ENCODE measurements around the gene CLNS1A.
A peak's percentile ranks its signal among the peaks of the same experiment; 100 is the strongest.

Gene CLNS1A

DNA sequence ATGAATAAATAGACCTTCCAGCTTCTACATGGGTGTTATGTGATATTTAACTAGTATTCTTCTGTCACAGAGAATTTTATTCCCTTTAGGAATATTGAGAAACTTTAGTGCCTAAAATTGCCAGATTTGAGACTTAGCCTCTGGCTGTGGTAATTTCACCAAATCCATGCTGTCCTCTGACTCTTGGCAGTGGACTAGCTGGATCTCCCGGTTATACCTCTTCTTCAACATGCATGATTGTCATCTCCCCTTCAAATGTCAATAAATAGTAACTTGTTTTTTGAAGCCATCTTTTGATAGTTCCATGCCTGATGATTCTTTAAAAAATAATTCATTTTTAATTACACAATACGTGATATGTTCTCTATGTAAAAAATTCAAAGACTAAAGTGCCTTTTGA, 39.4 kb downstream of the CLNS1A start:
- no peak overlapping the region for H3K4me3 ChIP-seq (ENCODE audit: low read depth, low read length)
- in situ Hi-C loops (cut with HindIII; ENCODE audit: low sequenced_read_pairs): no loop called here
- TF ChIP-seq, protein P1, sequence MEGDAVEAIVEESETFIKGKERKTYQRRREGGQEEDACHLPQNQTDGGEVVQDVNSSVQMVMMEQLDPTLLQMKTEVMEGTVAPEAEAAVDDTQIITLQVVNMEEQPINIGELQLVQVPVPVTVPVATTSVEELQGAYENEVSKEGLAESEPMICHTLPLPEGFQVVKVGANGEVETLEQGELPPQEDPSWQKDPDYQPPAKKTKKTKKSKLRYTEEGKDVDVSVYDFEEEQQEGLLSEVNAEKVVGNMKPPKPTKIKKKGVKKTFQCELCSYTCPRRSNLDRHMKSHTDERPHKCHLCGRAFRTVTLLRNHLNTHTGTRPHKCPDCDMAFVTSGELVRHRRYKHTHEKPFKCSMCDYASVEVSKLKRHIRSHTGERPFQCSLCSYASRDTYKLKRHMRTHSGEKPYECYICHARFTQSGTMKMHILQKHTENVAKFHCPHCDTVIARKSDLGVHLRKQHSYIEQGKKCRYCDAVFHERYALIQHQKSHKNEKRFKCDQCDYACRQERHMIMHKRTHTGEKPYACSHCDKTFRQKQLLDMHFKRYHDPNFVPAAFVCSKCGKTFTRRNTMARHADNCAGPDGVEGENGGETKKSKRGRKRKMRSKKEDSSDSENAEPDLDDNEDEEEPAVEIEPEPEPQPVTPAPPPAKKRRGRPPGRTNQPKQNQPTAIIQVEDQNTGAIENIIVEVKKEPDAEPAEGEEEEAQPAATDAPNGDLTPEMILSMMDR (IDR thresholded peaks at IDR 0.05; ENCODE audit: low read depth, low read length): no peak
- no peak for DNase-seq (ENCODE audit: low read depth, low spot score)

DNA sequence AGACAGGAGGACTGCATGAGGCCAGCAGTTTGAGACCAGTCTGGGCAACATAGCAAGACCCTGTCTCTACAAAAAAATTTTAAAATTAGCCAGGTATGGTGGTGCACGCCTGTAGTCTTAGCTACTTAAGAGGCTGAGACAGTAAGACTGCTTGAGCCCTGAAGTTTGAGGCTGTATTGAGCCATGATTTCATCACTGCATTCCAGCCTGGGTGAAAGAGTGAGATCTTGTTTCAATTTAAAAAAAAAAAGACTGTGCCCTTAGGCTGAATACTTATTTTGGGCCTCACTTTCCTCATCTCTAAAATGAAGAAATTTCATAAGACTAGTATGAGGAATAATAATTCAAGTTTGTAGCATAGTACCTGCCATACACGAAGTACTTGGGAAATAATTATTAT, 41.0 kb downstream of the CLNS1A start:
- TF ChIP-seq, protein P1 (IDR thresholded peaks at IDR 0.05; ENCODE audit: low read depth, low read length): no peak
- in situ Hi-C loops (cut with HindIII; ENCODE audit: low sequenced_read_pairs): no loop called here
- DNase-seq (ENCODE audit: low read depth, low spot score): peak; percentile 39
- no peak overlapping the region for H3K4me3 ChIP-seq (ENCODE audit: low read depth, low read length)

DNA sequence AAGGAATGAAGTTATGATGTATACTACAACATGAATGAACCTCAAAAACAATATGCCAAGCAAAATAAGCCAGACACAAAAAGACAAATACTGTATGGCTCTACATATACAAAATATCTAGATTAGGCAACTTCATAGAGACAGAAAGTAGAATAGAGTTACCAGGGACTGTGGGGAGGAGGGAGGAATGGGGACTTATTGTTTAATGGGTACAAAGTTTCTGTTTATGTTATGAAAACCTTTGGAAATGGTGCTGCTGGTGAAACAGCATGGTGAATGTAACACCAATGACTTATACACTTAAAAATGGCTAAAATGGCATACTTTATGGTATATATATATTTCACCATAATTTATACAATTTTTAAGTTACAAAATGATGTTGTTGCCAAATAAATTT, 43.7 kb downstream of the CLNS1A start:
- DNase-seq (ENCODE audit: low read depth, low spot score): no peak
- H3K4me3 ChIP-seq (ENCODE audit: low read depth, low read length): no peak overlapping the region
- in situ Hi-C loops (cut with HindIII; ENCODE audit: low sequenced_read_pairs): no loop called here
- TF ChIP-seq, protein P1 (IDR thresholded peaks at IDR 0.05; ENCODE audit: low read depth, low read length): no peak

DNA sequence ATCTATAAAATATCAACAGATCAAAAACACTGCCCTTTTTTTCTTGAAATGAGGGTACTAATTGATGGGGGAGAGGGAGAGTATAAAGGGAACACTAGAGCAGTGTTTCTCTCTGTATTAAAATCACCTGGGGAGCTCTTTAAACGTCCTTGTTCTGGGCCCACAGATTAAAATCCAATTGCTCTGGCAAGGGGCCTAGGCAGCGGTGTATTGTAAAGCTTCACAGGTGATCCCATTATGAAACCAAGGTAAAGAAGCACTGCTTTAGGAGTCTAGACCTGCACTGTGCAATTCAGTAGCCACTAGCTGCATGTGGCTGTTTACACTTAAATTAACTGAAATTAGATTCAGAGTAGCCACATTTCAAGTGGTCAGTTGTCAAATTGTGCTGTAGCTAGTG, 44.9 kb downstream of the CLNS1A start:
- in situ Hi-C loops (cut with HindIII; ENCODE audit: low sequenced_read_pairs): no loop called here
- TF ChIP-seq, protein P1 (IDR thresholded peaks at IDR 0.05; ENCODE audit: low read depth, low read length): no peak
- no peak for DNase-seq (ENCODE audit: low read depth, low spot score)
- H3K4me3 ChIP-seq (ENCODE audit: low read depth, low read length): no peak overlapping the region

DNA sequence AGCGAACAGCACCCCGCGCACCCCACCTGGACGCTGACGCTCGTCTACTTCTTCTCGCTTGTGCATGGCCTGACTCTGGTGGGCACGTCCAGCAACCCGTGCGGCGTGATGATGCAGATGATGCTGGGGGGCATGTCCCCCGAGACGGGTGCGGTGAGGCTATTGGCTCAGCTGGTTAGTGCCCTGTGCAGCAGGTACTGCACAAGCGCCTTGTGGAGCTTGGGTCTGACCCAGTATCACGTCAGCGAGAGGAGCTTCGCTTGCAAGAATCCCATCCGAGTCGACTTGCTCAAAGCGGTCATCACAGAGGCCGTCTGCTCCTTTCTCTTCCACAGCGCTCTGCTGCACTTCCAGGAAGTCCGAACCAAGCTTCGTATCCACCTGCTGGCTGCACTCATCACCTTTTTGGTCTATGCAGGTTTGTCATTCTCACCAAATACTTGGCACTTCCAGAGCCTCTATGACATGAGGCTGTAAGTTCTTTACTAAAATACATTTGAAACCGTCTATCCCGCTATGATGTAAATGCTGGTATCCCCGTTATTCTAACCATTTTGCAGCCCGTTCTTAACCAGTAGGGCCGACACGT, 47.3 kb downstream of the CLNS1A start:
- H3K4me3 ChIP-seq (ENCODE audit: low read depth, low read length): peak overlapping the region; percentile 68
- TF ChIP-seq, protein P1 (IDR thresholded peaks at IDR 0.05; ENCODE audit: low read depth, low read length): no peak
- DNase-seq (ENCODE audit: low read depth, low spot score): peak; percentile 35
- in situ Hi-C loops (cut with HindIII; ENCODE audit: low sequenced_read_pairs): no loop called here

DNA sequence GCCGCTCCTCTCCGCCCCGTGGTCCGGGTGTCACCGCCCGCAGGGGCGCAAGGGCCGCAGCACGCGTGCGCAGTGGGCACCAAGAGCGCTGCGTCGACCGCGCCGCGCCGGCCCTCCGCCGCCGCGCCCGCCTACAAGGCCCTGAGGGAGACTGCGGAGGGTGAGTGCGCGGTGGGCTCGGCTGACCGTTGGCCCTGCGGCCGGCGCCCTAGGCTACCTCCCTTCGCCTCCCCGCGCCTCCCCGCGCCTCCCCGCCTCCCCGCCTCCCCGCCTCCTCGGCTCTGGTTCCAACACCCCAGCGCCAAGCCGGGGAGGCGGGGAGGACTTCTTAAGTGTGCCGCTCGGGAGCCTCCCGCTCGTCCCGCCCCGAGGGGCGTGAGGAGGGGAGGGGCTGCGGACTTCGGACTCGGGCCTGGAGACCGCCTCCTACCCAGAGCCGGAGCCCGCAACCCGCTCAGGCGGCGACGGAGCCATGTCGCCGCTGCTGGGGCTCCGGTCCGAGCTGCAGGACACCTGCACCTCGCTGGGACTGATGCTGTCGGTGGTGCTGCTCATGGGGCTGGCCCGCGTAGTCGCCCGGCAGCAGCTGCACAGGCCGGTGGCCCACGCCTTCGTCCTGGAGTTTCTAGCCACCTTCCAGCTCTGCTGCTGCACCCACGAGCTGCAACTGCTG, 47.9 kb downstream of the CLNS1A start, which contains the start of gene AQP11:
TSS of gene AQP11 (plus strand) at position 433 of the 673 bp plus-strand sequence. CDS start at position 473, 40 bp downstream.
- TF ChIP-seq, protein P1 (IDR thresholded peaks at IDR 0.05; ENCODE audit: low read depth, low read length): no peak
- in situ Hi-C loops (cut with HindIII; ENCODE audit: low sequenced_read_pairs): no loop called here
- peak; percentile 90 for DNase-seq (ENCODE audit: low read depth, low spot score)
- peak within 1 kb of the TSS; percentile 68 for H3K4me3 ChIP-seq (ENCODE audit: low read depth, low read length)

Data from astrocyte of the spinal cord (primary cell).